Omental fat pad (tissue), 4 donors: ENCODE data around the gene RIPK4. TPM values are rescaled to one million over a fixed set of nuclear protein-coding genes. Genes with fewer than 3 reads are reported as not detected.

Source experiments
- ATAC-seq: fragments of 150-250 bp; one replicate; pipeline ENCODE4 v1.9.1; 2016; ENCODE audit warnings: mild to moderate bottlenecking, moderate library complexity; ENCODE audit not compliant: low FRiP score
- DNase-seq: peaks from one replicate; pipeline ENCODE4 v3.0.0-alpha.2; 2019; ENCODE audit warnings: low spot score
- CTCF ChIP-seq, 3 donors: fragments of 450-650 bp; IDR thresholded peaks; one replicate each; pipeline ENCODE4 v1.5.1; 2016 to 2017; ENCODE audit warnings: antibody characterized with exemption in 3 of 3, mild to moderate bottlenecking in 3 of 3, moderate library complexity in 2 of 3
- total RNA-seq, 4 donors: library from RNA; depleted of rRNA; stranded (reverse); fragments of >200 nt; gene quantifications; one replicate each; pipeline ENCODE4 v1.1.0, GENCODE V29; 2016

The RIPK4 gene
- total RNA-seq, 4 donors from 2014 or later: 2.5 to 17.7 (median 4.9) TPM; not detected in 1

- ATAC-seq (no peak), DNase-seq (no peak)
- TF ChIP-seq CTCF (IDR thresholded peaks at IDR 0.05): no peak
These were observed 57.7 kb downstream of the RIPK4 start for GRCh38 chr21:41709166-41709565.

GRCh38 chr21:41707960-41708330, 58.9 kb downstream of the RIPK4 start:
- DNase-seq: no peak
- no peak for ATAC-seq
- no peak for TF ChIP-seq CTCF (IDR thresholded peaks at IDR 0.05)

GRCh38 chr21:41707231-41707959, 59.5 kb downstream of the RIPK4 start:
- ATAC-seq: no peak
- TF ChIP-seq CTCF (IDR thresholded peaks at IDR 0.05): no peak
- DNase-seq: no peak

GRCh38 chr21:41706678-41707077, 60.2 kb downstream of the RIPK4 start:
- no peak for TF ChIP-seq CTCF (IDR thresholded peaks at IDR 0.05)
- ATAC-seq: peak; percentile 74
- DNase-seq: no peak

- DNase-seq (no peak), ATAC-seq (no peak)
- TF ChIP-seq CTCF (IDR thresholded peaks at IDR 0.05): no peak
These were observed 60.6 kb downstream of the RIPK4 start for GRCh38 chr21:41706263-41706639.

- DNase-seq (no peak), ATAC-seq (no peak)
- TF ChIP-seq CTCF (IDR thresholded peaks at IDR 0.05): no peak
These were observed 61.1 kb downstream of the RIPK4 start for GRCh38 chr21:41705546-41706262.
